Activated CD4-positive, CD25-positive, alpha-beta regulatory T cell treated with anti-CD3 and anti-CD28 coated beads, Interleukin-2, amount 50 U/mL, for 24 hours (primary cell): ENCODE results near the gene ALKAL2.

Experiments used
- ATAC-seq, 2 donors: fragments of 150-1000 bp; cut with Tn5 transposase; one replicate each; pipeline ENCODE4 v1.10.0; 2021; ENCODE audit warnings: mild to moderate bottlenecking in 1 of 2, moderate library complexity in 1 of 2

The ALKAL2 gene

DNA sequence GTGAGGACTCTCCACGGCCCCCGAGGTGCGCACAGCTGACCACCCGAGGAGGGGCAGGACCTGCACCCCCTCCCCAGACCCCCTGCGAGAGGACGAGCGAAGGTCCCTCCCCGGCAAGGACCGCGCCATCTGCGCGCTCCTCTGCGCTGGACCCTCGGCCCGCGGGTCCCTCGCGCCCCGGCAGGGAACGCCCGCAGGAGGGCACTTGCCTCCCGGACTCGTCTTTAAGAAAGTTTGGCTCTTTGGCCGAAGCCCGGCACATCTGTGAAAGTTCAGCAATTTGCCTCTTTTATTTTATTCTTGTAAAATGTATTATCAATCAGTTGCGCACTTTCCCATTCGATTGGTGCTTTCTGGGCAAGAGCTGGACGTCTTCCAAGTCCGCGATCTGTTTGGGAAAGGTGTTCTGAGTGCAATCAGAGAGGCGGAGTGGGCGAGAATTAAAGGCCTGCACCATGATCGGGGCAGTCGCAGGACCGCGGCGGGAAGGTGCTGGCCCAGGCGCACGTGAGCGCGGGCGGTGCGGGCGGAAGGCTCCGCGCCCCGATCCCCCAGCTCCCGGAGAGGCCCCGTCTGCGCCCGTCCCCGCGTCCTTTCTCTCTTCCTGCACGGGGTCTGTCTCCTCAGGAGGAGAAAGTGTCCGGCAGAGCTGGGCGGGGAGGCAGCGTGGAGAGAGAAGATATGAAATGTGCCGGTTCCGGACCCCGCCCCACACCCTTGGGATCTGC is 1.6 kb upstream of the ALKAL2 start:
- no peak for ATAC-seq

- ATAC-seq, result no peak
Observed at GRCh38 chr2:288758-289361, 969 bp upstream of the ALKAL2 start.

DNA sequence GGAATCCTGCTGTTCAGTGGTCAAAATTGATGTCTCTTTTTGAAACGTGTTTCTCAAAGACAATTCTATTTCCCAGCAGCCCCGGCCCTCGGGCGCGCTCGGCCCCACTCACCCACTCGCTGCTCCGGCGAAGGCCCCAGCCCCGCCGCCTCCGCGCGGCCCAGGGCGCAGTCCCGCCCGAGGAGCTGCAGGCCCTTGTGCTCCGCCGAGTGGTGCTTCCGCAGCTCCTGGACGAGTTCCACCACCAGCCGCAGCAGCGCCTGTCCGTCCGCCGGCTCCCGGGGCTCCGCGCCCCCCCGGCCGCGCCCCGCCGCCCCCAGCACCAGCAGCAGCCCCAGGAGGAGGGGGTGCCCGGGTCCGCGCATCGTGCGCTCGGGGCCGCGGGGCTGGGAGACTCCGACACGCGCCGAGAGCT is 413 bp downstream of the ALKAL2 start:
- no peak for ATAC-seq

DNA sequence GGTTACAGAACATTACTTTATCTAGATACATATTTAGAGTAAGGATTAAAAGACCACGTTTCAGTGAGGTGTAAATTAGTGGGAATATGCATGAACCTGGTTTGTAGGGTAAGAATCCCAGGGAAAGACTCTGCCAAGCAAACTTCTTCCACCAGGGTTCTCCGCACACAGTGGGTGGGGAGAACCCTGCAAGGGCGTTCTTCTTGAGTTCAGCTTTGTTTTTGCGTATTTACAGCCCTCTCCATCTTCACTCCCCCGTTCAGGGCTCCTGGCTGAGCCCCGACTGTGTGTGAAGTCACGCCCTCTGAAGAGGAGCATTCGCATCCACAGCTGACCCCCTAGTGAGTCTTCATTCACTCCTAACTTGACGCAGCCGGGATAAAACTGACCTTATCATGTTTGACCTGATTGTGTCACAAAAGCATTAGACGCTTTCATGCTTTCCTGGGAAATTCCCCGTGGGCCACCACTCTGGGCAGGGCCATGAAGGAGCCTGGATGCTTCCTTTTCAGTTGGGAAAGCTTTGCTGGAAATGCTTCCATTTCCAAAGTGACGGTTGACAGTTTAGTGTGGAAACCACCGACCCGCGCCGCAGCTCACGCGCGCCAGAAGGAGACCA is 1.0 kb downstream of the ALKAL2 start:
- no peak for ATAC-seq

DNA sequence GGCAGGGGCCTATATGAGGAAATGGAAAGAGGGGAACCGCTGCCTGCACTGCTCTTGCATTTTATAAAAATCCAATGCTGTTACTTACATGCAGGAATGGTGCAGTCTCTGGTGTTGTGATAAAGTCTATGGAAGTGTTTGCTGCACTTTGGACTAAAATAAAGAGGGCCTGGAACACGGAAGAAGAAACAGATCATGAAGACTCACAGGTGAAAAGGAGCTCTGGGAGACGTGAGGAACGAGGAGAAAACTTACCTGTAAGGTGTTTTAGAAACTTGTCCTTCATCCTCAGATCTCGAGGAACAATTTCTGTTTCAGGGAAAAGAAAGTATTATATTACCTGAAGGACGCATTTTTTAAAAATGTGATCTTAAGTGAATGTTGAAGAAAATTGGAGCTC is 1.9 kb downstream of the ALKAL2 start:
- no peak for ATAC-seq

DNA sequence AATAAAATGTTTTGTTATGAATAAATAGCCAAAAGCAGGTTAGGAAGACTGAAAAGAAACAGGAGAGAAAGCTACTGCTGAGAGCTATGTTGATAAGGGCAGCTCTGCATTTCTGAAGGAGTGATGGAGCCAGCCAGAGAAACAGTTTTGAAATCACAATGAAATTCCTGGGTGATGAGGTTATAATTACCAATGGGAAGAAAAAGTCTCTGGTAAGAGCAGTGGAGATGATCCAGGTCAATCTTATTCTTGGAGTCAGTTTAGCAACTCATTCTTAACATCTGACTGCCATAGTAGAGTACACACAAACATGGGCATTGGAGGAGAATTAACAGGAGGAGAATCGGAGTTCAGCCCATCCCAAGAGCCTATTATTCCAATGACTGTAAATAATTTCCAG is 2.4 kb downstream of the ALKAL2 start:
- ATAC-seq, result no peak

DNA sequence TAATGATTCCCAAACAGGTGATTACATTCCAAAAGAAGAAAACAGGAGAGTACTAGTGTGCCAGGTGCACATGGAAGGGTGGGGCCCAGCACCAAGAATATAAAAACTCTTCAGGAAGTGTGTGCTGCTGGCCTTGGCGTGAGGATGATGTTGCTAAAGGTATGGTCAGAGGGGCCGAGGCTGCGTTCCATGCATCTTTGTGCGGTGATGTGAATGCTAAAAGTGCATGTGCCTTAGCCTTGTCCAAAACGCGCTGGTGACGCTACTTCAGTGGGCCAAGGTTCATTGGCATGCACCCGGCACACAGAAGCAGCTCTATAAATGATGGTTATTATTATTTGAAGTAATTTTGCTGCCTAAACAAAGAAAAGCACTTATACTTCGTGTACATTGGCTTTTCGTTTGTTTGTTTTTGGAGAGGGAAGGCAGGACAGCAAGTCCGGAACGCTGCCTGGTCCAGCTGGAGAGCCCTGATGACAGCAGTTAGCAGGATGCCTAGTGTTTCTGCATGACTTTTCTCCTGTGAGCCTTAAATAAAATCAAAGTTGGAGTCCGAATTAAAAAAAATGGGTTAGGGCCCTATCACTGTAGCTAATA is 2.9 kb downstream of the ALKAL2 start:
- no peak for ATAC-seq

GRCh38 chr2:283996-284794 is 3.7 kb downstream of the ALKAL2 start:
- ATAC-seq, result no peak

GRCh38 chr2:282371-283263 is 5.3 kb downstream of the ALKAL2 start:
- ATAC-seq, result no peak

- ATAC-seq, result no peak
Observed at GRCh38 chr2:281381-281780, 6.5 kb downstream of the ALKAL2 start.

GRCh38 chr2:280650-281110 is 7.2 kb downstream of the ALKAL2 start:
- no peak for ATAC-seq

GRCh38 chr2:279956-280649 is 7.8 kb downstream of the ALKAL2 start:
- ATAC-seq, result no peak

DNA sequence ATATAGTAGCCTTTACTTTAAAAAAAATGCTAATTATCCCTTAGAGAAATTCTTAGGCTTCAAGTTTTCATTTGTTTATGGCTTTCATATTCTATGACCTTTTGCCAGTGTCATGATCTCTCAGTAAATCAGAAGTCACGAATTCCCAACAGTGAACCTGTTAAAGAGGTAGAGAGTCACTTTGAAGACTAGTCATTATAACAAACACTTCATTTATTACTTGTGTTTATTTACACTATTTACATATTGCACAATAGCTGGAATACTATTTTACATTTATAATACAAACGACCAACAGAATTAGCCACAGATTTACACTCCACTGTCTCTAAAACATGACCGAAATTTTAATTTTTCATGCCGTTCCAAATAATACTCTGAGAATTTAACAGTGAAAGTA is 8.5 kb downstream of the ALKAL2 start:
- no peak for ATAC-seq

- no peak for ATAC-seq
Observed at GRCh38 chr2:278927-279320, 9.0 kb downstream of the ALKAL2 start.

DNA sequence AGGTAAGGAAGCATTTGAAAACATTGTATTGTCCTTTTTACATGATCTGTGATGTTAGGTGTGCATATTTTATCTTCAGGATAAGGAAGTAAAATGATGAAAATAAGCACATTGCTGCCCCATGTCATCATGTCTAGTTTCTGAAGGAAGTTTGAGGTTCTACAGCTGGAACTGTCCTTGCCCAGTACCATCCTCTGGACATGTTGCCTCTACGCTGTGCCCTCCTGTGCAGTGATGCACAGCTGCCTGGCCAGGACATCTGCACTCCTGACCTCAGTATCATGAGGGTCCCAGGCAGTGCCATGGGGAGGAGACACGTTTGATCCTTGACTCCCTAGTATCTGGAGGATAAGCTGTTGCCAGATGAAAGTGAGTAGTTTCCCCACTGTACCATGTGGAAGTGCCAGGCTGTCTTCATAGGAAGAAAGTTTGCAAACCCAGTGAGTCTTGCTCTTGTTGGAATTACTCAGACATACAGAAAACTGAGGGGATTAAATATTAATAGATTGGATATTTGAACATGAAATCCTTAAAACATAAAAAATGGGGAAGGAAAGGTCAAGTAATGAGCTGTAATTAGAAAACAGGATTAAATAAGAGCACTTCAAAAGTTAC is 9.5 kb downstream of the ALKAL2 start:
- no peak for ATAC-seq

- no peak for ATAC-seq
Observed at GRCh38 chr2:275466-275865, 12.4 kb downstream of the ALKAL2 start.

- ATAC-seq, result no peak
Observed at GRCh38 chr2:274503-274902, 13.4 kb downstream of the ALKAL2 start.

DNA sequence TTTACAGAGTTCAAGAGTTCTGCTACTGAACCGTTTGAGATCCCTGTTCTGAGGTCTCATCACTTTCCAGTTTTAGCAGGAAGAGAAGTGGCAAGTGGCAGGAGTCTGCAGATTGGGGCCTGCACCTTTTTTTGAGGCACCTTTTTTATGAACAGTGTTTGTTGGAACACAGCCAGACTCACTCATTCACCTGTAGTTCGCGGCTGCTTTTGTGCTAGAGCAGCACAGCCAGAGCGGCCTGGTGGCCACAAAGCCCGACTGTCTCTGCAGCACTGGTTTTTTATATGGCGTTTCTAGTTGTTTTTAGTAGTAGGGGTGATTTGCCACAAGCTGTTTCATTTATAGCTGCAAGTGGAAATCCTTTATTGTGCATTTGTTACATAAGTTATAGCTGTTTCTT is 14.6 kb downstream of the ALKAL2 start:
- ATAC-seq, result no peak

DNA sequence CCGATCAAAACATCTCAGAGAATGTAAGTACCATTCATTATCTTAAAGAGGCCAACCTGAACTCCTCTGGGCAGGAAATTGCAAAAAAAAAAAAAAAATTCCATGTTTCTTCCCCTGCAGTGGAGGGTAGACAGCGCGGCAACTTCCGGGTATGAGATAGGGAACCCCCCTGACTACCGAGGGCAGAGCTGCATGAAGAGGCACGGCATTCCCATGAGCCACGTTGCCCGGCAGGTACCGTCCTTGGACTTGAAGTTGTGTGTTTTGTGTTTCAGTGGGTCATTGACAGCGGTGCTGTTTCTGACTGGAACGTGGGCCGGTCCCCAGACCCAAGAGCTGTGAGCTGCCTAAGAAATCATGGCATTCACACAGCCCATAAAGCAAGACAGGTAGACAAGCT is 16.0 kb downstream of the ALKAL2 start:
- ATAC-seq, result no peak

GRCh38 chr2:270861-271260 is 17.0 kb downstream of the ALKAL2 start:
- ATAC-seq, result no peak
